GM12892 (cell line): Measurements from ENCODE around the gene ATP4B.

Experiments used
- DNase-seq: peaks from one replicate; pipeline ENCODE4 v3.0.0; 2011; ENCODE audit not compliant: insufficient read length
- FAIRE-seq: peaks from 2 replicates; lab custom pipeline; 2011; peaks lifted over from hg19 to GRCh38; lab: Jason Lieb, UNC
- POLR2A ChIP-seq: IDR thresholded peaks from 2 replicates; pipeline ENCODE4 v1.6.1; 2011; ENCODE audit warnings: low read depth, low read length, control low read depth
- POLR2AphosphoS5 ChIP-seq: IDR thresholded peaks from 2 replicates; pipeline ENCODE4 v1.6.1; 2011; ENCODE audit warnings: low read depth, low read length, control low read depth
- TAF1 ChIP-seq: IDR thresholded peaks from 2 replicates; pipeline ENCODE4 v1.6.1; 2011; ENCODE audit warnings: low read depth, mild to moderate bottlenecking, control low read depth, low read length, borderline replicate concordance

ATP4B gene

DNA sequence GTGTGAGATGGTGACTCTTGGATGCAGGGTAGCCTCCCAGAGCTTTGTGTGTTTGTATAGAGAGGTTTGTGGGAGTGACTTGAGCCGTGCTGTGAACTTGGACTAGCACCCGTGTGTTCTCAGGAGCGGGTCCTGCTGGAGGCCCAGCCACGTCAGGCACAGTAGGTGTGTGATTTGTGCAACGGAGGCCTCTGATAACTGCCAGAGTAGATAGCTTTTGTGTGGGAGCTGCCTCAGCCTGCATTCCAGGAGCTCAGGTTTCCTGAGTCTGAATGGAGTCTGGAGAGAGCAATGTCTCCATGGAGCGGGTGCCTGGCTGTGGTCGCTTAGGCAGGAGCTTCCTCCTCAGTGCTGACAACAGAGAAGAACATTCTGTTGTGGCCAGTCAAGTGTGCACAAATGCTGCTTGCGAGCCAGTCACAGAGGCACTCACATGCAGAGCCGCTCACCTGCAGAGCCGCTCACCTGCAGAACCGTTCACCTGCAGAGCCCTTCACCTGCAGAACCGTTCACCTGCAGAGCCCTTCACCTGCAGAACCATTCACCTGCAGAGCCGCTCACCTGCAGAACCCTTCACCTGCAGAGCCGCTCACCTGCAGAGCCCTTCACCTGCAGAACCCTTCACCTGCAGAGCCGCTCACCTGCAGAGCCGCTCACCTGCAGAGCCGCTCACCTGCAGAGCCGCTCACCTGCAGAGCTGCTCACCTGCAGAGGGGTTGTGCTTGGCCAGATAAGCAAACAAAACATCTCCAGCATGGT lies 40.8 kb downstream of the ATP4B start:
- no peak for DNase-seq
- no peak for FAIRE-seq
- TF ChIP-seq TAF1 (no peak), POLR2AphosphoS5 (no peak), POLR2A (no peak)

DNA sequence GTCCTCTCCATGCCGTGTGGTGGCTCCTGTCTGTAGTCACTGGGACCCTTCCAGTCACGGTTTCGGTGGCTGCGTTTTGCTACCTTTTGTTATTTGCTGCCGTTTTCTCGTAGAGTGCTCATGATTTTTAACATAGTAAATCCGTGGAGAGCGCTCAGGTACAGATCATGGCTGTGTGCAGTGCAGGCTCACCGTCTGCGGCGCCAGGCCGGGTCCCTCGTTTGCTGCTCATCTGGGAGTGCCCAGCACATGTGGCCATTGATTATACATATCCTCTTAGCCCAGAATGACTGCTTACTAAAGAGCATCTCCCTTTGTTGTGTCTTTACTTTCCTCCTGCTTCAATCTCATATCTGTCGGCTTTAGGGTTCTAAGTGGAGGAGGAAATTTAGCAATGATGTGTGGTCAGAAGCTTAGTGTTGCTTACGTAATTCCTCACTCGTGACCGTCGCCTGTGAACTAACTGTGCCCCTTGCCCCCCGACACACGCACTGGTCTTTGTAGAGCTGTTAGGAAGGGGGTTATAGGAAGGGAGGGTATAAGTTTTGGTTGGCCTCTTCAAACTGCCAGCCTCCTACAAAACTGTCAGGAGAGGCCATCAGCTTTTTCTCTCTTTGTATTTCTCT lies 41.6 kb downstream of the ATP4B start:
- DNase-seq = no peak
- no peak for FAIRE-seq
- TF ChIP-seq POLR2AphosphoS5 (no peak), TAF1 (no peak), POLR2A (no peak)

DNA sequence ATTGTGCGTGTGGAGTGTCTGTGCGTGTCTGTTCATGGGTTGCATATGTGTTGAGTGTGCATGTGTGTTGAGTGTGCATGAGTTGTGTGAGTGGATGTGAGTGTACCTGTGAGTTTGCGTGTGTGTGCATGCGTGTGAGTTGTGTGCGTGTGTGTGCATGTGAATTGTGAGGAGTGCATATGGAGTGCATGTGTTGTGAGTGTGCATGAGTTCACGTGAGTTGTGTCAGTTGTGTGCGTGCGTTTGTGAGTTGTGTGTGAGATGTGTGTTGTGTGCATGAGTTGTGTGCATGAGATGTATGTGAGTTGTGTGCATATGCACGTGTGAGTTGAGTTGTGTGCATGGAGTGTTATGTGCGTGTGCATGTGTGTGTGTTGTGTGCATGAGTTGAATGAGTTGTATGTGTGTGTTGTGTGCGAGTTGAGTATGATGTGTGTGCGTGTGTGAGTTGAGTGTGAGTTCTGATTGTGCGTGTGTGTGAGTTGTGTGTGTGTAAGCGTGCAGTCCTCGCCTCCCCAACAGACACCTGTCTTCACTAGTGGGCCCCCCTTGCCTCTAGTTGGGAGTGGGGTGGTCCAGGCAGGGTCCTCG lies 44.1 kb downstream of the ATP4B start:
- TF ChIP-seq POLR2AphosphoS5 = no peak
- TF ChIP-seq POLR2A = no peak
- TF ChIP-seq TAF1 = no peak
- DNase-seq (no peak), FAIRE-seq (peak; percentile 85)

- no peak for TF ChIP-seq TAF1
- no peak for TF ChIP-seq POLR2AphosphoS5
- no peak for TF ChIP-seq POLR2A
- FAIRE-seq = no peak
- DNase-seq = no peak
Observed at GRCh38 chr13:113612607-113613006, 45.4 kb downstream of the ATP4B start.

DNA sequence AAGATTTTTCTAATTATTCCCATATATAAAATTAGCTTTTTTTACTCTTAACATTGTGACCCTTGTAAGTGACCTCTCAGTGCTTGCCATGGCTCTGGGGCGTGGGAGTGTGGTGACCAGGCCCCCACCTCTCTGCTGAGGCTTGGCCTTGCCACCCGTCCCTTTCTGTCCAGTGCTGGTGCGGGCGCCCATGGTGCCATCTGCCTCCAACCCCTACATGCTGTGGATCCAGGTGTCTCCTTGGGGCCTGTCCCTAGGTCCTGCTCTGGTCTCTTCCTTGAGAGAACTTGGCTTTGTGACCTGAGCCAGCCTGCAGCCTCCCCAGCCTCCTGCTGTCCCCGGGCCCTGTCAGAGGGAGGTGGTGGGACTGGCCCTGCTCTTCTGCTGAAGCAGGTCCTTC lies 46.0 kb downstream of the ATP4B start:
- TF ChIP-seq POLR2AphosphoS5 (no peak), POLR2A (no peak), TAF1 (no peak)
- FAIRE-seq (no peak), DNase-seq (no peak)

DNA sequence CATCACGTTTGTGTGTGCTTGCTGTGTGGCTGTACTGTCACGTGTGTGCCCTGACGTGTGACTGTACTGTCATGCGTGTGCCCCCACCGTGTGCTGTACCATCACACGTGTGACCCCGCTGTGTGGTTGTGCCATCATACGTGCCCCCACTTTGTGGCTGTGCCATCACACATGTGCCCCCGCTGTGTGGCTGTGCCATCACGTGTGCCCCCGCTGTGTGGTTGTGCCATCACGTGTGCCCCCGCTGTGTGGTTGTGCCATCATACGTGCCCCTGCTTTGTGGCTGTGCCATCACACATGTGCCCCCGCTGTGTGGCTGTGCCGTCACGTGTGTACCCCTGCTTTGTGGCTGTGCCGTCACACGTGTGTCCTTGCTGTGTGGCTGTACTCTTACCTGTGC lies 47.7 kb downstream of the ATP4B start:
- DNase-seq = no peak
- no peak for FAIRE-seq
- no peak for TF ChIP-seq POLR2A
- TF ChIP-seq TAF1 = no peak
- TF ChIP-seq POLR2AphosphoS5 = no peak

- TF ChIP-seq POLR2AphosphoS5 (no peak), POLR2A (no peak), TAF1 (no peak)
- FAIRE-seq (no peak), DNase-seq (no peak)
Observed at GRCh38 chr13:113609616-113610015, 48.4 kb downstream of the ATP4B start.

DNA sequence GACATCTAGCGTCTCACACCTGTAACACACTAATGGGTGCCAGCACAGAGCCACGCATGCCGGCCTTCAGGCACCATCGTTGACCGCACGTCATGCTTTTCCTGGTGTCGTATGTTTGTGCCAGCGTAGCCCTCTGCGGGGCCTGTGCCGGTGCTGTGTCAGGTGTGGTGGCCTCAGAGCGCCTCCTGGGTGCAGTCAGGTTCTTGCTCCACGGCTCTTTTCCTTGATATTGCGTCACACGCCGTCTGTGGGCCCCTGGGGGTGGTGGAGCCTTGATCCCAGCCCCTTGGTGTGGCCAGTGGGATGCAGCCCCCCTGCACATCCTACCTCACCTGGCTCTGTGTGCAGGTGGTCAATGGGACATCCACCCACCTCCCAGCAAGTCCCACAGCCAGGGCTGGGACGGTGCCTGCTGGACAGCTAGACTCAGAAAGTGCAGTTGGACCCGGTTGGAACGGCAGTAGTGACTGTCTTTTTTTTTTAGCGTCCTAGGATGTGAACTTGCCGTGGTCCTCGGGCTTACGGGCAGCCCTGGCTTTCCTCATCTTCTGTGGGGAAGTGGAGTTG lies 48.9 kb downstream of the ATP4B start:
- DNase-seq (no peak), FAIRE-seq (no peak)
- TF ChIP-seq POLR2AphosphoS5 = no peak
- TF ChIP-seq POLR2A = no peak
- TF ChIP-seq TAF1 = no peak

GRCh38 chr13:113607889-113608635 lies 49.9 kb downstream of the ATP4B start:
- no peak for FAIRE-seq
- TF ChIP-seq TAF1 (no peak), POLR2AphosphoS5 (no peak), POLR2A (no peak)
- no peak for DNase-seq

- FAIRE-seq (no peak), DNase-seq (no peak)
- TF ChIP-seq POLR2AphosphoS5 = no peak
- TF ChIP-seq POLR2A = no peak
- no peak for TF ChIP-seq TAF1
Observed at GRCh38 chr13:113607056-113607888, 50.7 kb downstream of the ATP4B start.
